Smooth muscle cell of bladder (primary cell): ENCODE measurements around the gene SPTBN4. TPM values are rescaled to one million over a fixed set of nuclear protein-coding genes. Genes with fewer than 3 reads are reported as not detected.

ENCODE experiments used
- total RNA-seq: library from RNA; depleted of rRNA; stranded (reverse); fragments of >200 nt; gene quantifications from 2 replicates; pipeline ENCODE4 v1.2.3, GENCODE V29; 2014

The SPTBN4 gene
- 1.6 and 1.8 TPM in 2 replicates for total RNA-seq

GRCh38 chr19:40466985-40467734 lies at the start of gene SPTBN4:
SPTBN4 (plus strand) TSS chr19:40467001; CDS start chr19:40472622, 5,621 bp downstream.

GRCh38 chr19:40425450-40426287 lies 41.1 kb upstream of the SPTBN4 start, which contains the start of gene SERTAD1:
SERTAD1 (minus strand) TSS chr19:40425992; CDS start chr19:40423546, 2,446 bp downstream.

GRCh38 chr19:40444000-40444824 lies 22.6 kb upstream of the SPTBN4 start, which contains the start of gene SERTAD3:
SERTAD3 (minus strand) TSS chr19:40444335; CDS start chr19:40442080, 2,255 bp downstream.

GRCh38 chr19:40465557-40466218 lies 1.1 kb upstream of the SPTBN4 start, which contains the start of gene BLVRB:
BLVRB (minus strand) TSS chr19:40465745; CDS start chr19:40465688, 57 bp downstream.

GRCh38 chr19:40576585-40577451 lies 110.0 kb downstream of the SPTBN4 start, which contains the start of gene SHKBP1:
SHKBP1 (plus strand) TSS chr19:40576873; CDS start chr19:40576900, 27 bp downstream.

GRCh38 chr19:40601134-40601974 lies 134.6 kb downstream of the SPTBN4 start, which contains the start of gene LTBP4:
LTBP4 (plus strand) TSS chr19:40601369; CDS start chr19:40601388, 19 bp downstream.

Other genes starting within 250 kb of the SPTBN4 start
- not detected in 2 replicates for gene TTC9B, start 248.6 kb upstream of the SPTBN4 start, total RNA-seq
- 0.14 and 0.28 TPM in 2 replicates for gene CCNP, start 240.3 kb upstream of the SPTBN4 start, total RNA-seq
- 63.0 and 79.1 TPM in 2 replicates for gene AKT2, start 181.7 kb upstream of the SPTBN4 start, total RNA-seq
- 3.6 and 4.8 TPM in 2 replicates for gene C19orf47, start 118.6 kb upstream of the SPTBN4 start, total RNA-seq
- 147 and 199 TPM in 2 replicates for gene PLD3, start 118.3 kb upstream of the SPTBN4 start, total RNA-seq
- gene HIPK4, start 76.8 kb upstream of the SPTBN4 start, total RNA-seq, result 0.14 and 0.18 TPM in 2 replicates
- gene PRX, start 53.6 kb upstream of the SPTBN4 start, total RNA-seq, result 1.3 and 1.6 TPM in 2 replicates
- gene SERTAD1, start 41.0 kb upstream of the SPTBN4 start, total RNA-seq, result 11.1 and 19.3 TPM in 2 replicates
- gene SERTAD3, start 22.7 kb upstream of the SPTBN4 start, total RNA-seq, result 17.5 and 18.9 TPM in 2 replicates
- gene BLVRB, start 1.3 kb upstream of the SPTBN4 start, total RNA-seq, result 104 and 118 TPM in 2 replicates
- gene SHKBP1, start 109.9 kb downstream of the SPTBN4 start, total RNA-seq, result 13.5 and 17.2 TPM in 2 replicates
- 20.1 and 36.6 TPM in 2 replicates for gene LTBP4, start 134.4 kb downstream of the SPTBN4 start, total RNA-seq
- 12.9 and 19.4 TPM in 2 replicates for gene NUMBL, start 223.7 kb downstream of the SPTBN4 start, total RNA-seq
- gene COQ8B, start 249.9 kb downstream of the SPTBN4 start, total RNA-seq, result 28.5 and 36.7 TPM in 2 replicates